Stimulated activated CD4-positive, alpha-beta T cell treated with anti-CD3 and anti-CD28 coated beads, Interleukin-1b, Interleukin-23, amount 100 ng/mL, for 48 hours (primary cell): Measurements from ENCODE around the gene OPA1.

Experiments
- DNase-seq: peaks from one replicate; pipeline ENCODE4 v3.0.0-alpha.2; 2020

The OPA1 gene

DNA sequence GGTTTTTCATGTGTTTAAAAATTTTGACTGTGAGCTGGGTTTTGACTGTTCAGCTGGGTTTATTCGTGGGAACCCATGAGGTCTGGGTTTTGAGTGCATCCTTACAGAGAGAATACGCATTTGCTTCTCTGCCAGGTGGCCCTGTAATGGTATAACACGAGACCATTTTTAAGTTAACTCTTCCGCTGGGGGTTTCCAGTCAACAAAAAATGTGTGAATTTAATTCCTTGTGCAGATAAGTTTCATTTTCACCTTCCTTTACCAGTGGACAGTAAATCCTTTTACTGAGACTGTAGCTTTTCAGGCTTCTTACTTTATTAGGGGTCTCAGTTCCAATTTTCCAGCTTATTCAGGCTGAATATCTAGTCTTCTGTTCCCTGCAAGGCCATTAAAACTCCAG, 149.6 kb downstream of the OPA1 start:
- no peak for DNase-seq

DNA sequence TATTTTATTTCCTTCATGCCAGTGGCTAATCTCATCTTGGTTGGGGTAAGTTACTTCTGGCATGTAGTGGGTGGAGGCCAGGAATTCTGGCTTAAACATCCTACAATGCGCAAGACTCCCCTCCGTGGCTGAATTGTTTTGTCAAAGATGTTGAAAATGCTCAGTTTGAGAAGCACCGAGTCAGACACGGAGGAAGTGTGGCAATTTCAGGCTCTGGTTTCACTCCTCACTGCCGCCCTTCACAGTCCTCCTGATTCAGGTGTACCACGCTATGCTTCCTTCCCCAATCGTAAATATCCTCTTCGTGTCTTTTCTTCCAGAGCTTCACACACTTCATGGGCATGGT, 150.7 kb downstream of the OPA1 start:
- peak; percentile 5 for DNase-seq

DNA sequence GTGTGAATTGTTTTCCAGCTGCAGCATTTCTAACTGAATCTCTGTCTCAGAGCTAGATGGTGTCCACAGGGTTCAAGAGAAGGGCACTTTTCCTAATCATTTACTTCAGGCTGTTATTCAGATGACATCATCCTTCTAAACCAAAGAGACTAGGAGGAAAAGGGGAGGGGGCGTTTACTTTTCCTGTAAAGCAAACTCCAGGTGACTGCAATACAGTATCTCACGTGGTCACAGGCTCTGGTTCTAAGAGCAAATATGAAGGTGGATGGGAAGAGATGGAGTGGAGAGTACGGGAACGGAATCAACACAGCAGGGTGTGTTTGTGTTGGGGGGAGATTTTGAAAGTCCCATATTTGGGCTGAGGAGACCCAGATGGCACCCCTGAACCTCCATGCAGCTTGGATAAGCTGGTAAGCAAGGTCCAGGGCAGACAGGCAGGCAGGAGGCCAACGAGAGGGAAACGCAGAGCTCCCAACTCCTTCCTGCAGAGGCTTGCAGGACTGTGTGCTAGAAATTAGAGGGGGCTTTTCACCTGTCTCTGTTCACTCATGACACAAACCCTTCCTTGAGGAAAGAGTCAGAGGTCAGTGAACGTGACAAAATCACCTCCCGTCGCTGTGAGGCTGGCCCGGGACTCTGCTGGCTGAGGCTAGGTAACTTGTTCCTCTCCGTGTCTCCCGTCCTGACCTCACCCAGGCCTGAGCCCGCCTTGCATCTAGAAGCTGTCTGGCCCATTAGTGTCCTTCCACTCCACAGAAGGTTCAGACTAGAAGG, 151.2 kb downstream of the OPA1 start:
- DNase-seq: no peak

DNA sequence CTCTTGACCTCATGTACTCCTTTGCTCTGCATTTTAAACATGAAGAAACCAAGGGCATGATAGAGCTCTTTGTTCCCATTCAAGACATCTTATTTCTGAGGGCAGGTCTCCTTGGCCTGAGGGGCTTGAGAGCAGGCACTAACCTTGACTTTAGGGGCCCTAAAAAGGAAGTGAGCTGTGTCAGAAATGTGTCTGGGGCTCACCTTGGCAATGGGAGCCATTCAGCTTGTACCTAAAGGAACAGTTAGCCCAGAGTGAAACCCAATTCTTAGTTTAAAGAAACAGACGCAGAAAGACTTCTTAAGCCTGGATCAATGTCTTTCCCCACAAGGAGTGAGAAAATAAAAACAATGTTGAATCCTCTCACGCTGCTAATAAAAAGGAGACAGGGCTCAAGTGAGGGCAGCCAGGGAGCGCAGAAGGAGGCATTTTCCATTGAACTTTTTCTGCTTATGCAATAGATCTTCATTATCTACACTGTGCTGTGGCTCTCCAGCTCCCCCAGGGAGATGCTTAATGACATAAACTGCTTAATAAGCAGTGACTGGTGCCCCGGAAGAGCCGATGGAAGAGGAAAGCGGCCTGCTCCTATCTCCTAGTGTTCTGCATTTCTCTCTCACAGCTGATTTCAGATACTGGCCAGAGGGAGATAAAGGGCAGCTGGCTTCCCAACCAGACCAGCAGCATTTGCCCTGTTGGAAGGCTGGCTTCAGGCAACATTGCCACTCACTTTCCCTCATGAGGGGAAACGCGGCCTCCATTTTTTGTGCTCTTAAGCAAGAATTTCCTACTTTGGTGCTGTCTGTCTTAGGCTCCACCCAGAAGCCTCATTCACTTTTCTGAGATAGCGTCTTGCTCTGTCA, 152.0 kb downstream of the OPA1 start:
- no peak for DNase-seq

DNA sequence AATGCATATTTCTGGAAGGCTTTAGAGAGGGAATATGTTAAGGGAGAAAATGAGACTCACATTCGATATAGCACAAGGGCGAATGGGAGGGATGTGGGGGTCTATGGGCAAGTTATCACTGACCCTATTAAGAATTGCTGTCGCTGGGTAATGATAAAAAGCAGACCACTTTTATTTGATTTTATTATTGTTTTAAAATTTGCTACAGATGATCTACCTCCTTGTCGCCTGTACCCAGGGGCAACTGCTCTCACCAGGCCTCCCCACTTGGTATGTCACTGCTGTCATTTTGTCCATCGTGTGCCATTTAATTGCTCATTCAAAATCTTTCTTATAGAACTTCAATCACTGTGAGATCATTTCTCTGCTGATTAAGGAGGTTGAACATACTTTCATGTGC, 153.8 kb downstream of the OPA1 start:
- DNase-seq: no peak
